Stimulated activated CD8-positive, alpha-beta memory T cell treated with anti-CD3 and anti-CD28 coated beads, Interleukin-15, amount 100 ng/mL, for 4 hours (primary cell): ENCODE measurements around the gene MBTPS1.

Experiments
- DNase-seq, 2 donors: peaks; one replicate each; pipeline ENCODE4 v3.0.0-alpha.2; 2020; ENCODE audit warnings: low read depth in 2 of 2

MBTPS1 gene

GRCh38 chr16:84005391-84005790 is 111.4 kb downstream of the MBTPS1 start:
- DNase-seq, result no peak

GRCh38 chr16:84004442-84004841 is 112.3 kb downstream of the MBTPS1 start:
- DNase-seq, result no peak
